ENCODE measurements around the gene TENT5A.

DNA sequence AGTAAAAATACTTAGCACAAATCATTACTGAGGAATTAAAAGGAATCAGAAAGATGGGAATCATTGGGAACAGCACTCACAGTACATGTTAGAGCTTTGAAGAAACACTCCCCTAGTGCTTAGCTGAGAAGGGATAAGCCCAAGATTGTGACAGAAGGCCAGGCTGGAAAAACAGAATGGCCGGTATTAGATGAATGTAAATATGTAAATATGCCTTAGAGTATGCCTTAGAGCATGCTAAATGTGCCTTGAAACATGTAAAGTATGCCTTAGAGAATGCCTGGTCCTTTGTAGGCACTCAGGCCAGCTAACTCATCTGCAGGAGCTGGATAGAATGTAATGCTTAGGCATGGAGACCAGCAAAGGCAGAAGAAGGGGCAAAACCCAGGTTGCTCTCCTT is 10.6 kb upstream of the TENT5A start:
- TF ChIP-seq, protein P1, sequence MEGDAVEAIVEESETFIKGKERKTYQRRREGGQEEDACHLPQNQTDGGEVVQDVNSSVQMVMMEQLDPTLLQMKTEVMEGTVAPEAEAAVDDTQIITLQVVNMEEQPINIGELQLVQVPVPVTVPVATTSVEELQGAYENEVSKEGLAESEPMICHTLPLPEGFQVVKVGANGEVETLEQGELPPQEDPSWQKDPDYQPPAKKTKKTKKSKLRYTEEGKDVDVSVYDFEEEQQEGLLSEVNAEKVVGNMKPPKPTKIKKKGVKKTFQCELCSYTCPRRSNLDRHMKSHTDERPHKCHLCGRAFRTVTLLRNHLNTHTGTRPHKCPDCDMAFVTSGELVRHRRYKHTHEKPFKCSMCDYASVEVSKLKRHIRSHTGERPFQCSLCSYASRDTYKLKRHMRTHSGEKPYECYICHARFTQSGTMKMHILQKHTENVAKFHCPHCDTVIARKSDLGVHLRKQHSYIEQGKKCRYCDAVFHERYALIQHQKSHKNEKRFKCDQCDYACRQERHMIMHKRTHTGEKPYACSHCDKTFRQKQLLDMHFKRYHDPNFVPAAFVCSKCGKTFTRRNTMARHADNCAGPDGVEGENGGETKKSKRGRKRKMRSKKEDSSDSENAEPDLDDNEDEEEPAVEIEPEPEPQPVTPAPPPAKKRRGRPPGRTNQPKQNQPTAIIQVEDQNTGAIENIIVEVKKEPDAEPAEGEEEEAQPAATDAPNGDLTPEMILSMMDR (IDR thresholded peaks at IDR 0.05), result no peak
- no peak for TF ChIP-seq POLR2A (IDR thresholded peaks at IDR 0.05)

Data from stomach (tissue), 4 donors.